ENCODE results near the gene OR52M1. TPM values are rescaled to one million over a fixed set of nuclear protein-coding genes. Genes with fewer than 3 reads are reported as not detected.

Gene OR52M1
- total RNA-seq, 1 experiment from 2014 or later = not detected

DNA sequence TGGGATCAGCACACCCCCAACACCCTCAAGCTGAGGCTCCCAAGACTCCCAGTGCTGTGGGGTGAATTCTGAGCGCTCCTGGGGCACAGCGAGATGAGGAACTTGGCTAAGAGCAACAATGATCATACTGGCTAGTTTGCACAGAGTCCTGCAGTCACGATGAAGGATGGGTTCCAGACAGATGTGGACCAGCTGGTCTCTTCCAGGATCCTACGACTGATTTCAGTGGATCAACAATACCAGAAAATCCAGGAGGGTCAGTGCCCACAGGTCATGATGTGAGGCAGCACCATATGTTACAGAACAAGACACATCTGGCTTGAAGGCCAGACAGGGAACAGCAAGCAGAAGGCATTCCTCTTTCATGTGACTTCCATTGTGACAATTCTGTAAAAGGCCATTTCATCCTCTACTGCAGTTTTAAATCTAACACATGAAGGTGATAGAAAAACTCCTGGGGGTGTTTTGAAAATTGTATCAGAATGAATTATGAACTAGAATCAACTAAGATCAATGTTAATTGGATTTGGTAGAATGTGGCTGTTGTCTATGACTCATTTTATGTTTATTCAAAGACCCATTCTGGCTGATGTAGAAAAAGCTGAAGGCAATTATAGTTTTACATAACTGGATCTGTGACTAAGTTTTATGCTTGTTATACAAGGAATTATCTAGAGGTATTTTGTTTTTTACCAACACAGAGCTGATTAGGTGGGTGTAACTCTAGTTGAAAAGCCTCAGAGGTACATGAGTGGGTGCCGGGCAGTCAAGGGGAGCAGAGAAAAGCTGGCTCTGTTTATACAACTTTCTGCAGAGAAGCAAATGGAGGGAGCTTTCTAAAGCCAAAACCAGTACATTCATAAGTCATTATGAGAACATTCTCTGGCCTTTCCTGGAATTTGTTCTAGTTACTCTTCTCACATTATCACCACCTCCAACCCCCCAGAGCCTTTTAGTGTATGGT is 33.4 kb upstream of the OR52M1 start:
- POLR2A ChIA-PET = no interaction called here
- Histone ChIP-seq H2AFZ (ENCODE audit: low read depth, low read length, poor library complexity, severe bottlenecking) (no peak overlapping the region), H3K4me1 (ENCODE audit: control insufficient read depth in 1 of 2, insufficient read depth in 2 of 2, low read length in 2 of 2) (no peaks in the 10 kb centered on the region), H3K9me2 (ENCODE audit: insufficient read depth) (no peaks in the 10 kb centered on the region), H3K9me3 (ENCODE audit: control insufficient read depth in 1 of 2, insufficient read depth in 1 of 2, low read depth in 1 of 2, low read length in 2 of 2) (no peaks in the 10 kb centered on the region), H4K20me1 (ENCODE audit: insufficient read depth) (no peaks in the 10 kb centered on the region), H3K4me3 (replicated peaks in 1 of 2; ENCODE audit: low read depth in 1 of 2, low read length in 2 of 2) (no peak overlapping the region), H3K27ac (ENCODE audit: low read depth, low read length) (no peak overlapping the region), H3K36me3 (ENCODE audit: control insufficient read depth in 1 of 2, insufficient read depth in 2 of 2, low read length in 2 of 2) (no peaks in the 10 kb centered on the region), H3K9ac (ENCODE audit: low read length) (no peak overlapping the region), H3K4me2 (ENCODE audit: low read length) (no peak overlapping the region), H3K27me3 (ENCODE audit: insufficient read depth, low read length) (peaks cover 77% of the 10 kb centered on the region), H3K79me2 (ENCODE audit: insufficient read depth, low read length) (no peaks in the 10 kb centered on the region)
- RAD21 ChIA-PET (ENCODE audit: low non-redundant PET in 1 of 2, low total read pairs in 2 of 2, uncharacterized antibody in 2 of 2, unreplicated experiment in 2 of 2) = no interaction called here
- TF ChIP-seq TCF7L2 (IDR thresholded peaks at IDR 0.05; ENCODE audit: borderline replicate concordance, extremely low read depth, insufficient read depth, insufficient read length) (no peak), RAD21 (IDR thresholded peaks at IDR 0.05; ENCODE audit: low read depth) (no peak), POLR2A (IDR thresholded peaks at IDR 0.05; ENCODE audit: borderline replicate concordance, extremely low read depth, insufficient read depth, insufficient read length) (no peak), ZFX (IDR thresholded peaks at IDR 0.05) (no peak), JUND (IDR thresholded peaks at IDR 0.05) (no peak), POLR2AphosphoS5 (IDR thresholded peaks at IDR 0.05; ENCODE audit: low read depth, low read length) (no peak), YY1 (IDR thresholded peaks at IDR 0.05; ENCODE audit: extremely low read depth, insufficient replicate concordance, low read depth, low read length) (no peak), SRF (IDR thresholded peaks at IDR 0.05; ENCODE audit: low read depth) (no peak), CBX3 (IDR thresholded peaks at IDR 0.05; ENCODE audit: low read depth) (no peak), ELF1 (IDR thresholded peaks at IDR 0.05; ENCODE audit: borderline replicate concordance, low read depth) (no peak), EZH2 (IDR thresholded peaks at IDR 0.05) (no peak), FOSL1 (IDR thresholded peaks at IDR 0.05; ENCODE audit: low read depth) (no peak)
- TF ChIP-seq, protein P1, sequence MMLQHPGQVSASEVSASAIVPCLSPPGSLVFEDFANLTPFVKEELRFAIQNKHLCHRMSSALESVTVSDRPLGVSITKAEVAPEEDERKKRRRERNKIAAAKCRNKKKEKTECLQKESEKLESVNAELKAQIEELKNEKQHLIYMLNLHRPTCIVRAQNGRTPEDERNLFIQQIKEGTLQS (IDR thresholded peaks at IDR 0.05) = no peak
- TF ChIP-seq, protein P2, sequence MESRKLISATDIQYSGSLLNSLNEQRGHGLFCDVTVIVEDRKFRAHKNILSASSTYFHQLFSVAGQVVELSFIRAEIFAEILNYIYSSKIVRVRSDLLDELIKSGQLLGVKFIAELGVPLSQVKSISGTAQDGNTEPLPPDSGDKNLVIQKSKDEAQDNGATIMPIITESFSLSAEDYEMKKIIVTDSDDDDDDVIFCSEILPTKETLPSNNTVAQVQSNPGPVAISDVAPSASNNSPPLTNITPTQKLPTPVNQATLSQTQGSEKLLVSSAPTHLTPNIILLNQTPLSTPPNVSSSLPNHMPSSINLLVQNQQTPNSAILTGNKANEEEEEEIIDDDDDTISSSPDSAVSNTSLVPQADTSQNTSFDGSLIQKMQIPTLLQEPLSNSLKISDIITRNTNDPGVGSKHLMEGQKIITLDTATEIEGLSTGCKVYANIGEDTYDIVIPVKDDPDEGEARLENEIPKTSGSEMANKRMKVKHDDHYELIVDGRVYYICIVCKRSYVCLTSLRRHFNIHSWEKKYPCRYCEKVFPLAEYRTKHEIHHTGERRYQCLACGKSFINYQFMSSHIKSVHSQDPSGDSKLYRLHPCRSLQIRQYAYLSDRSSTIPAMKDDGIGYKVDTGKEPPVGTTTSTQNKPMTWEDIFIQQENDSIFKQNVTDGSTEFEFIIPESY (IDR thresholded peaks at IDR 0.05; ENCODE audit: extremely low read depth, insufficient replicate concordance, low read length) = no peak
- TF ChIP-seq, protein P3, sequence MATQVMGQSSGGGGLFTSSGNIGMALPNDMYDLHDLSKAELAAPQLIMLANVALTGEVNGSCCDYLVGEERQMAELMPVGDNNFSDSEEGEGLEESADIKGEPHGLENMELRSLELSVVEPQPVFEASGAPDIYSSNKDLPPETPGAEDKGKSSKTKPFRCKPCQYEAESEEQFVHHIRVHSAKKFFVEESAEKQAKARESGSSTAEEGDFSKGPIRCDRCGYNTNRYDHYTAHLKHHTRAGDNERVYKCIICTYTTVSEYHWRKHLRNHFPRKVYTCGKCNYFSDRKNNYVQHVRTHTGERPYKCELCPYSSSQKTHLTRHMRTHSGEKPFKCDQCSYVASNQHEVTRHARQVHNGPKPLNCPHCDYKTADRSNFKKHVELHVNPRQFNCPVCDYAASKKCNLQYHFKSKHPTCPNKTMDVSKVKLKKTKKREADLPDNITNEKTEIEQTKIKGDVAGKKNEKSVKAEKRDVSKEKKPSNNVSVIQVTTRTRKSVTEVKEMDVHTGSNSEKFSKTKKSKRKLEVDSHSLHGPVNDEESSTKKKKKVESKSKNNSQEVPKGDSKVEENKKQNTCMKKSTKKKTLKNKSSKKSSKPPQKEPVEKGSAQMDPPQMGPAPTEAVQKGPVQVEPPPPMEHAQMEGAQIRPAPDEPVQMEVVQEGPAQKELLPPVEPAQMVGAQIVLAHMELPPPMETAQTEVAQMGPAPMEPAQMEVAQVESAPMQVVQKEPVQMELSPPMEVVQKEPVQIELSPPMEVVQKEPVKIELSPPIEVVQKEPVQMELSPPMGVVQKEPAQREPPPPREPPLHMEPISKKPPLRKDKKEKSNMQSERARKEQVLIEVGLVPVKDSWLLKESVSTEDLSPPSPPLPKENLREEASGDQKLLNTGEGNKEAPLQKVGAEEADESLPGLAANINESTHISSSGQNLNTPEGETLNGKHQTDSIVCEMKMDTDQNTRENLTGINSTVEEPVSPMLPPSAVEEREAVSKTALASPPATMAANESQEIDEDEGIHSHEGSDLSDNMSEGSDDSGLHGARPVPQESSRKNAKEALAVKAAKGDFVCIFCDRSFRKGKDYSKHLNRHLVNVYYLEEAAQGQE (IDR thresholded peaks at IDR 0.05; ENCODE audit: low read depth) = no peak
- TF ChIP-seq, protein P4, sequence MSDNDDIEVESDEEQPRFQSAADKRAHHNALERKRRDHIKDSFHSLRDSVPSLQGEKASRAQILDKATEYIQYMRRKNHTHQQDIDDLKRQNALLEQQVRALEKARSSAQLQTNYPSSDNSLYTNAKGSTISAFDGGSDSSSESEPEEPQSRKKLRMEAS (IDR thresholded peaks at IDR 0.05) = no peak
- BruUV-seq (replicated peaks) = no TSS peak
- ATAC-seq (no peak), DNase-seq (ENCODE audit: low read depth, low spot score) (no peak)
- CTCF ChIA-PET = interaction anchor here (2.0 kb wide), 1 partner anchor 324 kb away, joined by 5 read pairs; no protein-coding TSS in a partner anchor
- intact Hi-C loops (cut with micrococcal nuclease) = no loop called here
